ENCODE measurements around the gene ZP1.

DNA sequence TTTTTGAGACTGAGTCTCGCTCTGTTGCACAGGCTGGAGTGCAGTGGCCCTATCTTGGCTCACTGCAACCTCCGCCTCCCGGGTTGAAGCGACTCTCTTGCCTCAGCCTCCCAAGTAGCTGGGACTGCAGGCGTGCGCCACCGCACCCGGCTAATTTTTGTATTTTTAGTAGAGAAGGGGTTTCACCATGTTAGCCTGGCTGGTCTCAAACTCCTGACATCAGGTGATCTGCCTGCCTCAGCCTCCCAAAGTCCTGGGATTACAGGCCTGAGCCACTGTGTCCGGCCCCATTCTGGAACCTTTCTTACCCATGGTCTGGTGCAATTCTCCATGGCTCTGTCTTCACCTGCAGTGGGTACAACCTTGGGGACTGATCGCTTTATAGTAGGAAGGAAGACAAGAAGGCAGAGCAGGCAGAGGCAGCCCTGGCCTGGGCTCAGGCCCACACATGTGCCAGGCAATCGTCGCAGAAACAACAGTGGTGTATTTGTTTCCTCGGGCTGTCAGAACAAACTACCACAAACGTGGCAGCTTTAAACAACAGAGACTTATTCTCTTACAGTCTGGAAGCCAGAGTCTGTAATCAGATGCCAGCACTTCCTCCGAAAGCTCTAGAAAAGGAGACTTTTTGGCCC, 7.6 kb upstream of the ZP1 start:
- TF ChIP-seq POLR2AphosphoS5 (IDR thresholded peaks at IDR 0.05; ENCODE audit: low read depth) (no peak), CREB1 (CRISPR knock-in tag; IDR thresholded peaks at IDR 0.05; ENCODE audit: low read depth) (no peak), ZNF331 (CRISPR knock-in tag; IDR thresholded peaks at IDR 0.05; ENCODE audit: low read depth) (no peak), EZH2 (IDR thresholded peaks at IDR 0.05; ENCODE audit: low read depth, unreplicated experiment) (no peak), EZH2phosphoT487 (IDR thresholded peaks at IDR 0.05; ENCODE audit: unreplicated experiment) (no peak), REST (IDR thresholded peaks at IDR 0.05; ENCODE audit: unreplicated experiment) (no peak), STAT1 (IDR thresholded peaks at IDR 0.05; ENCODE audit: unreplicated experiment) (no peak), JUNB (IDR thresholded peaks at IDR 0.05; ENCODE audit: unreplicated experiment) (no peak), ZNF114 (CRISPR knock-in tag; IDR thresholded peaks at IDR 0.05) (no peak)
- TF ChIP-seq, protein P1, sequence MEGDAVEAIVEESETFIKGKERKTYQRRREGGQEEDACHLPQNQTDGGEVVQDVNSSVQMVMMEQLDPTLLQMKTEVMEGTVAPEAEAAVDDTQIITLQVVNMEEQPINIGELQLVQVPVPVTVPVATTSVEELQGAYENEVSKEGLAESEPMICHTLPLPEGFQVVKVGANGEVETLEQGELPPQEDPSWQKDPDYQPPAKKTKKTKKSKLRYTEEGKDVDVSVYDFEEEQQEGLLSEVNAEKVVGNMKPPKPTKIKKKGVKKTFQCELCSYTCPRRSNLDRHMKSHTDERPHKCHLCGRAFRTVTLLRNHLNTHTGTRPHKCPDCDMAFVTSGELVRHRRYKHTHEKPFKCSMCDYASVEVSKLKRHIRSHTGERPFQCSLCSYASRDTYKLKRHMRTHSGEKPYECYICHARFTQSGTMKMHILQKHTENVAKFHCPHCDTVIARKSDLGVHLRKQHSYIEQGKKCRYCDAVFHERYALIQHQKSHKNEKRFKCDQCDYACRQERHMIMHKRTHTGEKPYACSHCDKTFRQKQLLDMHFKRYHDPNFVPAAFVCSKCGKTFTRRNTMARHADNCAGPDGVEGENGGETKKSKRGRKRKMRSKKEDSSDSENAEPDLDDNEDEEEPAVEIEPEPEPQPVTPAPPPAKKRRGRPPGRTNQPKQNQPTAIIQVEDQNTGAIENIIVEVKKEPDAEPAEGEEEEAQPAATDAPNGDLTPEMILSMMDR (conservative IDR thresholded peaks at IDR 0.05; ENCODE audit: low read depth in 2 of 2), result no peak
- TF ChIP-seq, protein P2, sequence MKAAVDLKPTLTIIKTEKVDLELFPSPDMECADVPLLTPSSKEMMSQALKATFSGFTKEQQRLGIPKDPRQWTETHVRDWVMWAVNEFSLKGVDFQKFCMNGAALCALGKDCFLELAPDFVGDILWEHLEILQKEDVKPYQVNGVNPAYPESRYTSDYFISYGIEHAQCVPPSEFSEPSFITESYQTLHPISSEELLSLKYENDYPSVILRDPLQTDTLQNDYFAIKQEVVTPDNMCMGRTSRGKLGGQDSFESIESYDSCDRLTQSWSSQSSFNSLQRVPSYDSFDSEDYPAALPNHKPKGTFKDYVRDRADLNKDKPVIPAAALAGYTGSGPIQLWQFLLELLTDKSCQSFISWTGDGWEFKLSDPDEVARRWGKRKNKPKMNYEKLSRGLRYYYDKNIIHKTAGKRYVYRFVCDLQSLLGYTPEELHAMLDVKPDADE (IDR thresholded peaks at IDR 0.05), result no peak

Measured in GM23338 (cell line).